A172 (cell line): ENCODE results near the gene MTMR3. TPM values are rescaled to one million over a fixed set of nuclear protein-coding genes. Genes with fewer than 3 reads are reported as not detected.

Experiments used
- DNase-seq: peaks from one replicate; pipeline ENCODE4 v3.0.0-alpha.2; 2015; ENCODE audit warnings: low spot score
- total RNA-seq: library from RNA; depleted of rRNA; stranded (reverse); fragments of >200 nt; shearing (Covaris generic); gene quantifications from 2 replicates; pipeline ENCODE4 v1.2.3, GENCODE V29; 2014

The MTMR3 gene
- total RNA-seq, 1 experiment from 2014 or later, result 8.1 TPM

DNA sequence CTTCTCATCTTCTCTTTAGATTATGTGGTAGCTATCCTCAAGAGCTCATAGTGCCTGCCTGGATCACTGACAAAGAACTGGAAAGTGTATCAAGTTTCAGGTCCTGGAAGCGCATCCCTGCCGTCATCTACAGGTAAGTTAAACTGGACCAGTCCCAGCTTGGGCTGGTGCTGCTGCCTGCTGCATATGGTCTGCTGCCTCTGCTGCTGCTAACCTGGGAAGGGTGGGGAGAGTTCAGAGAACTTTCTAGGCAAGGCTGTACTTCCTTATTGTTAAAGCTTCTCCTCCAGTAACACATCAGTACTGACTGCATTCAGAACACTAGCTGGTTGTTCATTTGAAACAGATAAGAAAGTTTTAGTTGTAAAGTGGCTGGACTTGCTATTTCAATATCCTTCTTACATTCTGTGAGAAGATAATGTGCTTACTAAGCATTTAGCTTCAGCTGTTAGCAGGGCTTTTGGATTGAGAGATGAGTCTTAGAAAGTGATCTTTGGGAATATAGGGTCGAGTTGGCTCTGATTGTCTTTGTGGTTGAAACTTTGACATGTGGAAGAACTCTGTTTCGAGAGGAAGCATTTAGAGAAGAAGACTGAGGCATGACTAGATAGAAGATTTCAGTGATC, 120.0 kb downstream of the MTMR3 start:
- no peak for DNase-seq

DNA sequence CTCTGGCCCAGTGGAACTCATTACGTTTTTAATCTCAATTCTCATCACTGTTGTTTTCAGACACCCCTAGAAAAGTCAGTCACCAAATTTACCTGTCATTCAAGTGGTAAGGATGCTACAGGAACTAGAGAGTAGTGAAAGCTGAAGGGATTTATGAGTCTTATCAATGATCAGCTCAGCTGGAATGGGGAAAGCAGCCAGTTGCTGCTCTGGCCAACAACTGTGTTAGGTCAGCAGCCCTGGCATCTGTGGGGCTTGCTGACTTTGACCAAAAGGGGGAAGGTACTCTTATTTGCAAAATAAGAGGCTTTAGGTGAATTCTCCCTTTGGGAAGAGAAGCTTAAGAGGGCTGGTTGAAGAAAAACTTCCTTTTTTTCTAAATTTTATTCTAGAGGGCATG, 121.1 kb downstream of the MTMR3 start:
- no peak for DNase-seq

DNA sequence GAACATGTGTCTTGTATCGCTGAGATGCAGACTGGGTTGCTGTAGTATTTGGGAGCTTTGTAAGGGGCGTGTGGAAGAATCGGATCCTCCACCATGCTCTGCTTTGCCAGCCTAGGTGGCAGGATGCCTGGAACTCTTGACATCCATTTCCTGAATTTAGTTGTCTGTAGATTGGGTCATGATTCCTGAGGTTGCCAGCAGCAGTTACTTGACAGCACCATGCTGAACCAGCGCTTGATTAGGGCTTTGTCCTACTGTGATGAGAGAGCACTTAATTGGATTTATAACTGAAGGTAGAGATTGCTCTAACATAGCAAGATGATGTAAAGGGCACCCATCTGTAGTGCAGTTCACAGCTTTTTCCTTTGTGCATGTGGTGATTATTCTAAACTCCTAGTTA, 121.7 kb downstream of the MTMR3 start:
- no peak for DNase-seq

DNA sequence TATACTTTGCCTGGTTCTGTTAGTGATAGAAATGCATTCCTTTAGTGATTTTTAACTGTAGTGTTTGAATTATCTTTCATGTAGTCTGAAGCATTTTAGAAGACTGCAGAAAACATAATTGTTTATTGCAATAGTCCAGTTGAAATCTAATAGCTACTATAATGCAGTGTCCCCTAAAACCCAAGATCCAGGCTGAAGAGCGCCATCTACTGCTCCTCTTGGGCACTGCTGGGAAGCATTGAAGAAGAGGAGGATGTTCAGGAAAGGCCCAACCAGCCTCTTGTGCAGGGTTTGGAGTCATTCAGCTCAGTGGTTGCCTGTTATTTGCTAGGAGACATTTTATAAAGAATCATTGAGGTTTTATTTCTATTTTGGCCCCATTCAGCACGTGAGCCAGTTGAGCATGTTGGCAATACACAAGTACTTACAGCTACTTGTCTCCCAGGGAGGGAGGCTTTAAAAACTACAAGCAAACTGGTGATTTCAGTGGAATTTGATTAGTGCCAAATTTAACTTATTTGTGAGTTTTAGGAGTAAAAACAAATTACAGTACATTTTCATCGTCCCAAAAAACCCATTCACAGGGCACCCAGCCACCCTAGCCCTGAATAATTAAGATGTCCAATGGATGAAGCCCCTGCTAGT, 122.4 kb downstream of the MTMR3 start:
- DNase-seq, result peak; percentile 46

DNA sequence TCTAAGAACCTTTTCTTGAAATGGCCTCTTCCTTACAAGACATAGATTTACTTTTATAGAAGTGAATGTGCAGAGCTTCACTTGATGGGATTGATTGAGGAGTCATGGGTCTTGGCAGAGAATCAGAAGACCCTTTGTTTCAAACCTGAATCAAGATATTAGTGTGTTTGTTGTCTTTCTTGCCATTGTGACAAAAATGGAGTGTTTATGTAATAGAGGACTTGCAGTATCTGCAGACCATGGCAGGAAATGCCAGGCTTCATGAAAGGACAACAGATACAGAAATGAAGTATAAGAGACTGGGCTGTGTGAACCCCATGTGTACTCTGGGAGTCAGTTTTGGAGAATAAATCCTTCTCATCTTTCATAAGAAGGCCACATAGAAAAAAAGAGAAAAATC, 124.4 kb downstream of the MTMR3 start:
- DNase-seq, result no peak

DNA sequence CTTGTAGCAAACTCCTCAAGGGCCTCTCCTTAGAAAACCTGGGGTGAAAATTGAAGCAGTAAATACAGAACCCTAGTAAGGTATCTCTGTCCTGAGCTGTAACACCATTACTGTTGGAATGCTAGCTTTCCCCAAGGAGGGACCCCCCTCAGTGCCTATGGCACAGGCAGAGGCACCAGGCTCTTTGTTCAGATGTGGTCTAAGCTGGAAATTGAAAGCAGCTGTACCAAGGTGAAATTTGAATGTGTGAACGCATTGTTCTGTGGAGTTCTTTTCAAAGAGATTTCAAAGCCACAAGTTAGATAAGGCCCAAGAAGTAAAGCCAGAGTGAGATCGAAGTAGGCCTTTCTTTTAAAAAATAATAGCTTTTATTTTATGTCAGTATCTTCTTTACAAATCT, 125.4 kb downstream of the MTMR3 start:
- no peak for DNase-seq

DNA sequence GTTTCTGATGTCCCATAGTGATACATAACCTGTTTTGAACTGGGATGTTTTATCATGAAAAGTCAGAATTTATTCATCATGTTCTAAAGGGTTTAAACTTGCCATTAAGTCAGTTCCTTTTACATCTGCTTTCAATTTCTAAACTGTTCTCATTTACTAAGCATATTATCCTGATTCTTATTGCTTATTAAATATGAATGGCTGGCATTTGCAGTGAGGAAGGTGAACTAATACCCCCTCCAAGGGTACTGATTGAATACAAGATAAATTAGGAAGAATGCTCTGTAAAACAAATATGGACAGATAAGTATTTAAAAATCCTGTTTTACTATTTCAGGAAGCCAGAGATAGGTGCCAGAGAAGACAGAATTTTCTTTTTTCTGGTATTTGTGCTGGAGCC, 126.5 kb downstream of the MTMR3 start:
- no peak for DNase-seq

DNA sequence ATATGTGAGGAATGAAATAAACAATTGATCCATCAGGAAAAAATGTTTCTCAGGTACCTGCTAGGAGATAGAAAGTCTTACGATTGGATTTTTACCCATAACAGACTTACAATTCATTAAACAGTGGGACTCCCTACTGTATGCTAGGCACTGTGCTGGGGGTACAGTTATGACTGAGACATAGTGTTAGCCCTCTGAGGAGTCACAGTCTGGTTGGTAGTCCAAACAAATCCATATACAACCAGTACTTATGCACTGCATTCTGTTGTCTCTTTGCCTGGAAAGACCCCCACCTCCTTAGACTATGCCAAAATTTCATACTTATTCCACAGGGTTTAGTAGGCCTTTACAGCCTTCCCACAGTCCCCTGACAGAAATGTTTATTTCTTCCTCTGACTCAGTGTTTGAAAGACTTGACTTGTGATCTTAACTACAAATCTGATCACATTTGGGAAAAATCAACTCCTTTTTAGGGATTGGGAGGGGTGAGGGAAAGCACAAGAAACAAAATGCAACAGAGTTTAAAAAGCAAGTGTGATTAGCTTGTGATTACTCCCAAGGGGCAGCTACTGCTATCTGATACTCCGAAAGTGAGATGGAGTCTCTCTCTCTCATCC, 127.9 kb downstream of the MTMR3 start:
- no peak for DNase-seq

DNA sequence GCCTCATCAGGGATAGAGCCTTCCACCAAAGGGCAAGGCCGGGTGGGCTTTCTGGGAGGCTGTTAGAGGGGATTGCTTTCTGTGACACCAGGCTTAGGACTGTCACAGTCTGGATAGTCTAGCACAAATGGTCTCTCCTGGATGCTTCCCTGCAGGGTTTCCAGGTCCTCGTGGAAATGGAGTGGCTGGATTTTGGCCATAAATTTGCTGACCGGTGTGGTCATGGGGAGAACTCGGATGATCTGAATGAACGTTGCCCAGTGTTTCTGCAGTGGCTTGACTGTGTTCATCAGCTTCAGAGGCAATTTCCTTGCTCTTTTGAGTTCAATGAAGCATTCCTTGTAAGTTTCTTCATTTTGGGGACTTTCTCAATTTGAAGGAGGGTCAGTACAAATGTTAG, 130.2 kb downstream of the MTMR3 start:
- DNase-seq, result no peak

DNA sequence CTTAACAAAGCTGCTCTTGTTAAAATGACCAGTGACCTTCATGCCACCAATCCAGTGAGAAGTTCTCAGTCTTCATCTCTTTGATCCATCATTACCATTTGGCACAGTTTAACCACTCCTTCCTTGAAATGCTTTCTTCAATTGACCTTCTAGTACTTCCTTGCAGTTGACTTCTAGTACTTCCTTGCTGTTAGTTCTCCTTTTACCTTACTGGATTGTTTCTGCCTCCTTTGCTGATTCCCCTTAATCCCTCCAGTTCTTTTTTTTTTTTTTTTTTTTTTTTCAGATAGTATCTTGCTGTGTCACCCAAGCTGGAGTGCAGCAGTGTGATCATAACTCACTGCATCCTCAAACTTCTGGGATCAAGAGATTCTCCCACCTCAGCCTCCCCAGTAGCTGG, 131.3 kb downstream of the MTMR3 start:
- no peak for DNase-seq

DNA sequence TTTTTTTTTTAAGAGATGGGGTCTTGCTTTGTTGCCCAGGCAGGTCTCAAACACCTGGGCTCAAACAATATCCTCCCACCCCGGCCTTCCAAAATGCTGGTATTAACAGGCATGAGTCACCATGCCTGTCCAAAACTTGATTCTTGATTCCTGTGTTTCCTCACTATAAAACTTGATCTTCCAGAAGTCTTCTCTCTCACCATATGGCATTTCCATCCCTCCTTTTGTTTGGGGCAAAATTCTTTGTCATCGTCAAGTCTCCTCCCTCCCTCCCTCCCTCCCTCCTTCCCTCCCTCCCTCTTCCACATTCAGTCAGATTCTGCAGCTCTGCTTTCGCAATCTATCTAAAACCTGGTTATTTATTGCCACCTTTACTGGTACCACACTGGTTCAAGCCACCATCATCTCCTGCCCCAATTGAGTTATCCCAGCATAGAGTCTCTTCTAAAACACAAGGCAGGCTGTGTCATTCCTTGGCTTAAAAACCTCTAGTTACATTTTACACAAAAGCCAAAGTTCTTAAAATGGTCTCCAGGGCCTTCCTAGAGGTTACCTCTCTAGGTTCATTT, 132.3 kb downstream of the MTMR3 start:
- DNase-seq, result peak; percentile 1

DNA sequence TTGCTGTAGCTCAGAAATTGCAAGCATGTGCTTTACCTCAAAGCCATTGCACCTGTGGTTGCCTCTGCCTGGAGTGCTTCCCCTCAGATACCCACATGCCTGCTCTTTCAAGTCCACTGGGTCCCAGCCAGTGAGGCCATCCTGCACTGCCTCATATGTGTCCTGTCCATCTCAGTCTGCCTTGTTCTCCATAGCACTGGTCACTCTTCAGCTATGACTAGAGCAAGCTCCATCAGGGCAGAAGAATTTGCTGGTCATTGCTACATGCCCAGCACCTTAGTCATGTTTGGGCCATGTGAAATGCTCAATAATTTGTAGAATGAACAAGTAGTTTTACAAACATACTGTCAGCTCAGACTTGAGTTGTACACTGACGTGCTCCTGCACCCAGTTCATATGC, 132.9 kb downstream of the MTMR3 start:
- DNase-seq, result peak; percentile 11

DNA sequence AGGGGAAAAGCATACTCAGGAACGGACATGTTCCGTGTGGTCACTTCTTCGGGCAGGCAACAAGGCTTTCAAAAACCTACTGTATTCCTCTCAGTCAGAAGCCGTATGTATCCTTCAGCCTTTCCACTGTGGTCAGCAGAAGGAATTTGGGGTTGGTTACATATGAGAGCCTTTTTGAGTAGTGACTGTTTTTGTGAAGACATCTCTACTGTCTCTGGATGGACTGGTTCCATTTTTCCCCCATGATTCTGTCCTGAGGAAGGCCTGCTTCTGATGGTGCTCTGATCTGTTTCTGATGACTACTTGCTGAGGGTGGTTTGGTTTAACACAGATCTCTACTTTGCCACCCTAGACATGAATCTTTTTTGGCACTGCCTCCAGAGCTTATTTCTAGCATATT, 133.6 kb downstream of the MTMR3 start:
- DNase-seq, result no peak

DNA sequence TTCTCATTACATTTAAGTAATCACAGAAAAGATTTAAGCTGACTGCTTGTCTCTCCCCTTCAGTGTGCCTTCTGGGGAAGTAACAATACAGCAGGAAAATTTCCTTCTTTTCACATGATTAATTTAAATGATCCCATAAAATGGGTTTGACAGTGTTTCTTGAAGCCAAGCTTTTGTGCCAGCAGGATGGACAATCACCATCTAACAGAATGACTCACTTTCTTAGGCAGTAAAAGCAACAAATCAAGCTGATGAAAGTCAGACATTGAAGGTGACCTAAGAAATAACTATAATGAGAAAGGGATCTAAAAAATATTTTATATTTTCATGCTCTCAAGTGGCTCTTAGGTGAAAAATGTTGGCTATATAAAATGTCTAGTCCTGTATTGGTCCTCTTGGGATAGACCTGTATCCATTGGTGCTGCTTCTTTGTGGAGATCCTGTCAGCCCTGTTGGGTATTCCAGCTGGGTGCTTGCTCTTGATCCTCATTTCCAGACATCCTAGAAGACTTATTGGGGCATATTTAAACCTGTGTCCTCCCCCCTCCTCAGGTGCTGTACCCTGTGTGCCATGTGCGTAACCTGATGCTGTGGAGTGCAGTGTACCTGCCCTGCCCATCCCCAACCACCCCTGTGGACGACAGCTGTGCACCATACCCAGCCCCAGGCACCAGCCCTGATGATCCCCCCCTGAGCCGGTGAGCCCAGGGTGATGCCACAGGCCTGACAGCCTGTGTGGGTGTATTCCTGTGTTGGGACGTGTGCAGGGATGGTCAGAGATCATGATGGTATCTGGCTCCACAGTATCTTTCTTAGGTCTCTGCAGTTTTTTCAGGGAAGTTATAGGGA, 134.6 kb downstream of the MTMR3 start:
- DNase-seq, result peak; percentile 33

DNA sequence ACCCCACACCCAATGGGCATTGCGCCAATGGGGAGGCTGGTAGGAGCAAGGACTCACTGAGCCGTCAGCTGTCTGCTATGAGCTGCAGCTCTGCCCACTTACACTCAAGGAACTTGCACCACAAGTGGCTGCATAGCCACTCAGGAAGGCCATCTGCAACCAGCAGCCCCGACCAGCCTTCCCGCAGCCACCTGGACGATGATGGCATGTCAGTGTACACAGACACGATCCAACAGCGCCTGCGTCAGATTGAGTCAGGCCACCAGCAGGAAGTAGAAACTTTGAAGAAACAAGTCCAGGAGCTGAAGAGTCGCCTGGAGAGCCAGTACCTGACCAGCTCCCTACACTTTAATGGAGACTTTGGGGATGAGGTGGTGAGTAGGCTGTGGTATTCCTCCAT, 137.5 kb downstream of the MTMR3 start:
- no peak for DNase-seq

DNA sequence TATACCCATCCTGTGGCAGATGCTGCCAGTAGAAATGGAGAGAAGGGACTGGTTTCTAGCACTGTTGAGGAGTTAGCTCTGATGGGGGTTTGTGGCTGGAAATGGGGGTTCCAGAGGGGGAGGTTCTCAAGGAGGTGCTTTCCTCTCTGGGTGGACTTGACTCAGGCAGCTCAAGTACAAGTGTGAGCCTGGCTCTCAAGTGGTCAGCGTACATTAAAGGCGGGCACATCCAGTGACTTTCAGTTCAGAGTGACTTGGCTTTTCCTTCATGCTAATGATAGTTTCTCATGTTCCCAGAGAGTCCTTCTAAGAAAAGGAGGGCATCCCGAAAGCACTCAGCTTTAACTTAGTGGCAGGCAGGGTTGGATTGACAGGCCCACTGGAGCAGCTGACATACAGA, 138.4 kb downstream of the MTMR3 start:
- DNase-seq, result no peak

DNA sequence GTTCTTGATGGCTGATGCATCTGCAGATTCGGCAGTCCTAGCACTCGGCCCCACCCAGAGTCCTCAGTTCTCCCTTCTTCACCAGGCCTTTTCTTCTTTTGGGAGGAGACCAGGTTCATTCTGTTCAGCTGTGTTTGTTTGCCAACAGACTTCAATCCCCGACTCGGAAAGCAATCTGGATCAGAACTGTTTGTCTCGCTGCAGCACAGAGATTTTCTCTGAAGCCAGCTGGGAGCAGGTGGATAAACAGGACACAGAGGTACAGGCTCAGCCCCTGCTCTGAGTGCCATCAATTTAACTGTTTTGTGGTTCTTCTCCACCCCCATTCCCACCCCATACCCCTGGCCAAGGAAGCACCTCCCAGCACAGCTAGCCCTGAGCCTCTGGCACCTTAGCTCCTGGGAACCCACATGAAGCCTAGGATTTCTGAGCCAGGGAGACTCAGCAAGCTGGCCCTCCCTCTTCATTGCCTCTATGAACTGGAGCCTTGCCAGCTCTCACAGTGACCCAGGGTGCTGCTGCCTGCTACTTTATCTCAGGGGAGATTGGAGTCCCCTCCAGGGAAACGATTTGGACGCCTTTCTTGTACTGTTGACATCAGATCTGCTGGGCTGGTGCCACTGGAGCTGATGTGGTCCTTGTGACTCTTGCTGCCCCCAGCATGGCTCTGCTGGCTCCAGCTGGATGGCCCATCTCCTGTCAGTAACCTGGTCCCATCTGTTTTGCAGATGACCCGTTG, 139.1 kb downstream of the MTMR3 start:
- no peak for DNase-seq

DNA sequence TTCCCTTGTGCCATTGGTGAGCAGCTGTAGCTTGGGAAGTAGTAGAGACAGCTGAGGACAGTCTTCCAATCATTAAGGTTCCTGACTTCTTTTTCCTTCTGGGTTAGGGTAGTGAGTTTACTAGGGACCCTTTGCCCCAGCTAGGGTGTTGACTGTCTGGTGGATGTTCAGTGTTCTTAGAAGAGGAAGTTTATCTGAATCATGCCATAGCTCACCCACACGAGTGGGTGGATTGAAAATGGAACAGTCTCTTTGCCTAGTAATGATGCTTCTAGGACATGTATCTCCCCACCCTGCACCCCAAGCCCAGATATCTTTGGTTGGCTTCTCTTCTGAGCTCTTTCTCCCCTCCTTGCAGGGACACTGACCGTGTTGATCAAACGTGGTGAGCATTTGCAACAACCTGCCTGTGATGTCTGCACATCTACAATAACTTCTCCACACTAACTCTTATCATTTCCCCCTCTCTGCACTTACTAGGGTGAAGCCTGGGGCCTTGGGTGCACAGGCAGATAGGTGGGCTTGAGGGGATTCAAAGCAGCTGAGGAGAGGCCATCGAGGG, 140.2 kb downstream of the MTMR3 start:
- DNase-seq, result no peak

DNA sequence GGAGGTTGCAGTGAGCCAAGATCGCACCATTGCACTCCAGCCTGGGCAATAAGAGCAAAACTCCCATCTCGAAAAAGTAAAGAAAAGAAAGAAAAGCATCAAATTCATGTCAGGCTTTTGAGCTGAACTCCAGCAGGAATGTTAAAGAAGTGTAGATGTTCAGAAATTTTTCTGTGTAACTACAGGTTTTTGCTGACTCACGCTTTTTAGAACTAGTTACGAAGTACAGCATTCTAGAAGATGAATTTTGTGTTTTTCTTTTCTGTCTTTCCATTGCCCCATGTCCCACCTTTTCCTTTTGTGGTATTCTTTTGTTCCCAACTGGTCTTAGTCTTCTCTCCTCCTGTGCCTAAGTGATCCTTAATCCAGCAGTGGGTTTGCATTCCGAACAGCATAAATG, 141.3 kb downstream of the MTMR3 start:
- DNase-seq, result no peak

DNA sequence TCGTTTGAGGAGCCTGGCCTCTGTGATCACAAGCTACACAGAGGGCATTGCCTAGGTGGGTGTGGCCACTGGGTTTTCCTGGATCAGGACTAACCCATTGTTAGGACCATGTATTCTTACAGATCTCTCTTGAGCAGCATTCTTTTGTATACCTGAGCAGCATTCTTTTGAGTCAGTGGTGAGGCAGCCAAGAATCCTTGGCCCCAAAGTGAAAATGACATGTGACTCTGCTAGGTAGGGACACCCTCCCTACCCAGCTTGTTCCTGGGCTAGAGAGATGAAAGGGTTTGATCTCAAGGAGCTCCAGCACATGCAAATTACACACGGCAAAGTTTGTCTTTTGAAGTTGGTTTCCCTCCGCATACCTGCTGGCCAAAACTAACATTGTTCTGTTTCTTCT, 142.2 kb downstream of the MTMR3 start:
- no peak for DNase-seq

DNA sequence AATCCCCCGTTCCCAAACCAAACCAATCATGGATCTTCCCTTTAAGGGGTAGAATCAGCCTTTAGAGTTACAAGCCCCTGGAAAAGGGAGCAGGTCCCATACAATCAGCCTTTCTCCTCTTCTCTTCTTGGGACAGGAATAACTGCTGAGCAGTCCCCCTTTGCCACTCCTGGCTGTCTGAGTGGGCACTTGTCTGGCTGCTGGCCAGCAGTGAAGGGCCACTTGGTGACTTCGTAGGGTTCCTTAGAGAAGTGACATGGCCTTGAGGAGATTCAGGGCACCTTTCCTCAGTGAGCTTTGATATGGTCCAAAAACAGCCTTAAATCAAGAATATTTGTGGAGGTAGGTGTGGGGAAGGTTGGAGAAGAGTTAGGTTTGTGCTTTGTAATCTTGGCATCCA, 143.8 kb downstream of the MTMR3 start:
- DNase-seq, result no peak
